Measurements from ENCODE around the gene ELAVL3.

GRCh38 chr19:11456659-11457058, 24.2 kb downstream of the ELAVL3 start:
- TF ChIP-seq CTCF (IDR thresholded peaks at IDR 0.05): no peak
- no peak for TF ChIP-seq EP300 (IDR thresholded peaks at IDR 0.05)
